ENCODE data around the gene MAML1.

Gene MAML1

GRCh38 chr5:179817470-179817840 is 84.8 kb downstream of the MAML1 start:
- H3K4me3 ChIP-seq (ENCODE audit: control insufficient read depth, low read depth, low read length) = no peak overlapping the region
- TF ChIP-seq CTCF (IDR thresholded peaks at IDR 0.05; ENCODE audit: control insufficient read depth, insufficient read depth, low read depth, low read length, missing control alignments) = no peak

GRCh38 chr5:179817890-179818745 is 85.5 kb downstream of the MAML1 start:
- no peak for TF ChIP-seq CTCF (IDR thresholded peaks at IDR 0.05; ENCODE audit: control insufficient read depth, insufficient read depth, low read depth, low read length, missing control alignments)
- peak overlapping the region; percentile 27 for H3K4me3 ChIP-seq (ENCODE audit: control insufficient read depth, low read depth, low read length)
- DNase-seq (ENCODE audit: low read depth) = no peak

More at GRCh38 chr5:179817470-179817840, 84.8 kb downstream of the MAML1 start:
- no peak for DNase-seq (ENCODE audit: low read depth)

GRCh38 chr5:179818746-179819295 is 86.2 kb downstream of the MAML1 start:
- no peak for TF ChIP-seq CTCF (IDR thresholded peaks at IDR 0.05; ENCODE audit: control insufficient read depth, insufficient read depth, low read depth, low read length, missing control alignments)

GRCh38 chr5:179819296-179820126 is 86.9 kb downstream of the MAML1 start:
- DNase-seq (ENCODE audit: low read depth) = no peak
- TF ChIP-seq CTCF (IDR thresholded peaks at IDR 0.05; ENCODE audit: control insufficient read depth, insufficient read depth, low read depth, low read length, missing control alignments) = no peak
- peak overlapping the region; percentile 14; the same call in 1 of the 2 replicates for H3K4me3 ChIP-seq (ENCODE audit: control insufficient read depth, low read depth, low read length)

More at GRCh38 chr5:179818746-179819295, 86.2 kb downstream of the MAML1 start:
- peak overlapping the region; percentile 27 for H3K4me3 ChIP-seq (ENCODE audit: control insufficient read depth, low read depth, low read length)
- peak; percentile 62 for DNase-seq (ENCODE audit: low read depth)

- no peak for DNase-seq (ENCODE audit: low read depth)
- peak overlapping the region; percentile 61 for H3K4me3 ChIP-seq (ENCODE audit: control insufficient read depth, low read depth, low read length)
- no peak for TF ChIP-seq CTCF (IDR thresholded peaks at IDR 0.05; ENCODE audit: control insufficient read depth, insufficient read depth, low read depth, low read length, missing control alignments)
These were observed 87.5 kb downstream of the MAML1 start for GRCh38 chr5:179820127-179820482.

GRCh38 chr5:179820483-179821297 is 88.1 kb downstream of the MAML1 start, which contains the start of gene SQSTM1:
TSS of gene SQSTM1 (plus strand) at chr5:179820905. CDS start at chr5:179820937, 32 bp downstream.
- no peak for TF ChIP-seq CTCF (IDR thresholded peaks at IDR 0.05; ENCODE audit: control insufficient read depth, insufficient read depth, low read depth, low read length, missing control alignments)
- no peak for DNase-seq (ENCODE audit: low read depth)
- peak within 1 kb of the TSS; percentile 61 for H3K4me3 ChIP-seq (ENCODE audit: control insufficient read depth, low read depth, low read length)
